Measurements from ENCODE around the gene PPM1A.

- TF ChIP-seq CTCF (conservative IDR thresholded peaks at IDR 0.05 in 1 of 2, IDR thresholded peaks at IDR 0.05 in 1 of 2; ENCODE audit: extremely low read depth in 1 of 2, insufficient read depth in 1 of 2, low read depth in 1 of 2, low read length in 2 of 2) (no peak), EZH2 (IDR thresholded peaks at IDR 0.05; ENCODE audit: borderline replicate concordance, low read length) (no peak)
These were observed 75.8 kb downstream of the PPM1A start for GRCh38 chr14:60324837-60325236.

All from mammary epithelial cell (primary cell).